Endothelial cell of umbilical vein (primary cell): ENCODE measurements around the gene CTDSP1. TPM values are rescaled to one million over a fixed set of nuclear protein-coding genes. Genes with fewer than 3 reads are reported as not detected.

ENCODE experiments used
- BruUV-seq: library from RNA; stranded (reverse); fragments of 400-500 nt; replicated peaks from 2 replicates; lab custom pipeline; 2021; lab: Mats Ljungman, UMichigan
- CTCF ChIA-PET: fragments of 300-600, 350-600 bp; sonication (Branson Sonifier 250); formaldehyde crosslinking; loops from one replicate; lab custom pipeline; 2021; ENCODE audit warnings: antibody characterized with exemption, inconsistent platforms; lab: Charles Lee
- POLR2A ChIA-PET: fragments of 300-600, 350-600 bp; sonication (Branson Sonifier 250); formaldehyde crosslinking; loops from one replicate; lab custom pipeline; 2021; ENCODE audit warnings: antibody characterized with exemption, inconsistent platforms; lab: Charles Lee
- DNase-seq: peaks from one replicate; pipeline ENCODE4 v3.0.0-alpha.2; 2011; ENCODE audit warnings: low read depth, low spot score
- FAIRE-seq: peaks from 2 replicates; lab custom pipeline; 2011; peaks lifted over from hg19 to GRCh38; lab: Jason Lieb, UNC
- H2AFZ ChIP-seq: 2 replicates; pipeline ENCODE4 v1.6.0; 2012; ENCODE audit warnings: low read depth, low read length, control low read depth, inconsistent platforms
- H3K27ac ChIP-seq: 2 replicates; pipeline ENCODE4 v1.5.1; 2011; ENCODE audit warnings: low read depth, mild to moderate bottlenecking, control low read depth, low read length, moderate library complexity; ENCODE audit not compliant: insufficient read depth
- H3K27me3 ChIP-seq, 2 experiments: 2 replicates each; pipeline versions ENCODE4 v1.6.0 to v1.6.1; 2011; ENCODE audit warnings: low read length in 2 of 2, mixed read lengths in 1 of 2; ENCODE audit not compliant: control insufficient read depth in 2 of 2, insufficient read depth in 2 of 2
- H3K36me3 ChIP-seq, 2 experiments: 2 replicates in 1 of 2; 3 replicates in 1 of 2; pipeline ENCODE4 v1.5.1; 2011; ENCODE audit warnings: low read length in 2 of 2, mild to moderate bottlenecking in 1 of 2, moderate library complexity in 1 of 2; ENCODE audit not compliant: control insufficient read depth in 2 of 2, insufficient read depth in 2 of 2; ENCODE audit errors: extremely low read depth in 1 of 2
- H3K4me1 ChIP-seq: 3 replicates; pipeline ENCODE4 v1.5.1; 2011; ENCODE audit warnings: mild to moderate bottlenecking, low read length; ENCODE audit not compliant: control insufficient read depth, insufficient read depth; ENCODE audit errors: extremely low read depth
- H3K4me2 ChIP-seq: 2 replicates; pipeline ENCODE4 v1.6.1; 2011; ENCODE audit warnings: low read length, control low read depth, mixed read lengths; ENCODE audit not compliant: insufficient read depth
- H3K4me3 ChIP-seq, 3 experiments: fragments of 200-600 bp in 1 of 3; sonication (generic), shearing (Covaris generic) in 1 of 3; replicated peaks in 1 of 3; 2 replicates each; pipeline ENCODE4 v1.5.1; 2011 to 2016; ENCODE audit warnings: control low read depth in 3 of 3, low read length in 3 of 3, mild to moderate bottlenecking in 2 of 3, inconsistent platforms in 1 of 3, low read depth in 1 of 3, moderate library complexity in 1 of 3; ENCODE audit not compliant: insufficient read depth in 1 of 3
- H3K79me2 ChIP-seq: 2 replicates; pipeline ENCODE4 v1.6.0; 2012; ENCODE audit warnings: low read length, inconsistent platforms; ENCODE audit not compliant: control insufficient read depth, insufficient read depth
- H3K9ac ChIP-seq: replicated peaks from 2 replicates; pipeline ENCODE3; 2011; ENCODE audit warnings: low read length, control low read depth; ENCODE audit not compliant: insufficient read depth; ENCODE audit errors: extremely low read depth
- H3K9me1 ChIP-seq: replicated peaks from 3 replicates; pipeline ENCODE4 v1.6.0; 2011; ENCODE audit warnings: mild to moderate bottlenecking, low read length; ENCODE audit not compliant: control insufficient read depth, insufficient read depth; ENCODE audit errors: extremely low read depth
- H3K9me3 ChIP-seq: replicated peaks from 2 replicates; pipeline ENCODE4 v1.5.1; 2012; ENCODE audit warnings: low read length, inconsistent platforms; ENCODE audit not compliant: control insufficient read depth, insufficient read depth
- H4K20me1 ChIP-seq: replicated peaks from 2 replicates; pipeline ENCODE3; 2011; ENCODE audit warnings: mild to moderate bottlenecking, low read length; ENCODE audit not compliant: control insufficient read depth, insufficient read depth; ENCODE audit errors: extremely low read depth
- CTCF ChIP-seq, 2 donors: IDR thresholded peaks; 1 replicate in 1 of 2; 2 replicates in 1 of 2; pipeline ENCODE4 v1.5.1; 2011; ENCODE audit warnings: low read length in 2 of 2, mild to moderate bottlenecking in 2 of 2, moderate library complexity in 2 of 2, control low read depth in 1 of 2, inconsistent platforms in 1 of 2, low read depth in 1 of 2; ENCODE audit not compliant: insufficient read depth in 1 of 2; ENCODE audit errors: extremely low read depth in 1 of 2
- EZH2 ChIP-seq: IDR thresholded peaks from 2 replicates; pipeline ENCODE4 v1.6.1; 2012; ENCODE audit warnings: borderline replicate concordance, low read depth, mild to moderate bottlenecking, moderate library complexity, low read length, inconsistent platforms; ENCODE audit not compliant: severe bottlenecking
- FOS ChIP-seq: IDR thresholded peaks from 2 replicates; pipeline ENCODE4 v1.6.1; 2011; ENCODE audit warnings: mild to moderate bottlenecking, low read length, moderate library complexity, borderline replicate concordance; ENCODE audit not compliant: insufficient read depth
- GATA2 ChIP-seq: IDR thresholded peaks from 2 replicates; pipeline ENCODE4 v1.7.0; 2011; ENCODE audit warnings: low read depth, mild to moderate bottlenecking, moderate library complexity, mixed read lengths, low read length; ENCODE audit not compliant: insufficient read length, insufficient read depth
- JUN ChIP-seq: IDR thresholded peaks from 2 replicates; pipeline ENCODE4 v1.6.1; 2011; ENCODE audit warnings: borderline replicate concordance, low read depth; ENCODE audit not compliant: insufficient read length, insufficient read depth
- MAX ChIP-seq: IDR thresholded peaks from 2 replicates; pipeline ENCODE4 v1.6.1; 2011; ENCODE audit not compliant: insufficient read depth, insufficient read length
- MYC ChIP-seq: IDR thresholded peaks from one replicate; pipeline ENCODE4 v1.6.1; 2011; ENCODE audit warnings: mild to moderate bottlenecking, low read depth, low read length
- POLR2A ChIP-seq: IDR thresholded peaks from 2 replicates; pipeline ENCODE4 v1.6.1; 2012; ENCODE audit warnings: low read depth, mild to moderate bottlenecking, control low read depth, low read length
- POLR2AphosphoS5 ChIP-seq: IDR thresholded peaks from 2 replicates; pipeline ENCODE4 v1.6.1; 2012; ENCODE audit warnings: low read depth, mild to moderate bottlenecking, control low read depth, low read length, moderate library complexity; ENCODE audit not compliant: insufficient read depth
- dilution Hi-C: fragments of 300-500 bp; cut with MboI; formaldehyde crosslinking; loops from one replicate; pipeline ENCODE4 v1.15.0; 2019; ENCODE audit warnings: low sequenced_read_pairs; ENCODE audit not compliant: extremely low pct_ligation_motif_present
- intact Hi-C: fragments of 100-400 bp; cut with micrococcal nuclease; formaldehyde crosslinking; loops from one replicate; pipeline ENCODE4 v1.10.0; 2022
- polyA plus RNA-seq, 4 experiments: library from polyadenylated mRNA; depleted of rRNA in 3 of 4; stranded (reverse) in 3 of 4; unstranded in 1 of 4; fragments of >200 nt; gene quantifications; 2 replicates each; pipeline versions ENCODE4 v1.2.1 to v1.2.3, GENCODE V29; 2011 to 2012; ENCODE audit warnings: missing spikeins in 1 of 4
- total RNA-seq: library from RNA; stranded (reverse); gene quantifications from 2 replicates; pipeline ENCODE4 v1.2.3, GENCODE V29; 2021

Gene CTDSP1
- total and polyA plus RNA-seq, 2 donors (not counting 3 experiments of a cell fraction or from before 2014, with no cell fraction given) = 86.1 to 112 TPM

- Histone ChIP-seq H3K36me3 (no peaks in the 10 kb centered on the region), H3K4me2 (no peak overlapping the region), H3K4me3 (no peak overlapping the region), H2AFZ (no peak overlapping the region), H3K79me2 (no peaks in the 10 kb centered on the region), H3K27ac (no peak overlapping the region), H3K9ac (no peak overlapping the region), H3K27me3 (no peaks in the 10 kb centered on the region), H3K4me1 (no peaks in the 10 kb centered on the region), H3K9me3 (no peaks in the 10 kb centered on the region), H4K20me1 (no peaks in the 10 kb centered on the region), H3K9me1 (no peaks in the 10 kb centered on the region)
- FAIRE-seq (no peak), DNase-seq (no peak)
- dilution Hi-C loops = no loop called here
- ChIA-PET POLR2A (no interaction called here), CTCF (no interaction called here)
- intact Hi-C loops = no loop called here
- TF ChIP-seq JUN (no peak), EZH2 (no peak), FOS (no peak), MYC (no peak), POLR2AphosphoS5 (no peak), CTCF (IDR thresholded peaks at IDR 0.05; ENCODE audit: extremely low read depth in 1 of 2, insufficient read depth in 1 of 2, low read depth in 1 of 2, low read length in 2 of 2) (no peak), MAX (no peak), GATA2 (no peak), POLR2A (no peak)
- BruUV-seq = no TSS peak
Observed at GRCh38 chr2:218422403-218423086, 22.9 kb downstream of the CTDSP1 start.
